ENCODE measurements around the gene AHNAK2. TPM values are rescaled to one million over a fixed set of nuclear protein-coding genes. Genes with fewer than 3 reads are reported as not detected.

Gene AHNAK2
- total and polyA plus RNA-seq, 2 donors (not counting 1 experiment from before 2014, with no cell fraction given) = not detected

DNA sequence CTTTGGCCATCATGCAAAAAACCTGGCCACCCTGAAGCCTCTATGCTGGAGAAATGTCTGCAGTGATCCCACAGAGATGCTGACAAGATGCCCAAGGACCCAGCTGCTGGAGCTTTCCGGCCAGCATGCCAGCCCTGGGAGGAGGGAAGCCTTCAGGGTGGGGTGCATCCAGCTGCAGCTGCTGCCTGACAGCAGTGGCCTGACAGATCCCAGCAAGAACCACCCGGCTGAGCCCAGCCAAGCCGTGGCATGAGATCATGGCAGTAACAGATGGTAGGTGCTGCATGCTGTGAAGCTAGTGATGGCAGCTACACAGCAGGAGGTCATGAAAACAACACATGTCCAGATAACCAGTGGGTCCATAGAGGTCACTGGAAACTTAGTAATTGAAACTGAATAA lies 21.2 kb upstream of the AHNAK2 start:
- DNase-seq = no peak
- no peak overlapping the region for H3K9ac ChIP-seq (ENCODE audit: low read length)
- no peak overlapping the region for H3K4me2 ChIP-seq (replicated peaks; ENCODE audit: low read depth, low read length, poor library complexity, severe bottlenecking)
- intact Hi-C loops (cut with micrococcal nuclease) = no loop called here
- TF ChIP-seq, protein P1, sequence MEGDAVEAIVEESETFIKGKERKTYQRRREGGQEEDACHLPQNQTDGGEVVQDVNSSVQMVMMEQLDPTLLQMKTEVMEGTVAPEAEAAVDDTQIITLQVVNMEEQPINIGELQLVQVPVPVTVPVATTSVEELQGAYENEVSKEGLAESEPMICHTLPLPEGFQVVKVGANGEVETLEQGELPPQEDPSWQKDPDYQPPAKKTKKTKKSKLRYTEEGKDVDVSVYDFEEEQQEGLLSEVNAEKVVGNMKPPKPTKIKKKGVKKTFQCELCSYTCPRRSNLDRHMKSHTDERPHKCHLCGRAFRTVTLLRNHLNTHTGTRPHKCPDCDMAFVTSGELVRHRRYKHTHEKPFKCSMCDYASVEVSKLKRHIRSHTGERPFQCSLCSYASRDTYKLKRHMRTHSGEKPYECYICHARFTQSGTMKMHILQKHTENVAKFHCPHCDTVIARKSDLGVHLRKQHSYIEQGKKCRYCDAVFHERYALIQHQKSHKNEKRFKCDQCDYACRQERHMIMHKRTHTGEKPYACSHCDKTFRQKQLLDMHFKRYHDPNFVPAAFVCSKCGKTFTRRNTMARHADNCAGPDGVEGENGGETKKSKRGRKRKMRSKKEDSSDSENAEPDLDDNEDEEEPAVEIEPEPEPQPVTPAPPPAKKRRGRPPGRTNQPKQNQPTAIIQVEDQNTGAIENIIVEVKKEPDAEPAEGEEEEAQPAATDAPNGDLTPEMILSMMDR (IDR thresholded peaks at IDR 0.05) = no peak
- no peak for TF ChIP-seq EZH2 (IDR thresholded peaks at IDR 0.05; ENCODE audit: borderline replicate concordance, insufficient read depth, low read depth, low read length, poor library complexity, severe bottlenecking)
- no peaks in the 10 kb centered on the region for H3K27me3 Mint-ChIP-seq
- no peak overlapping the region for H3K27ac Mint-ChIP-seq
- peaks cover 9% of the 10 kb centered on the region for H3K79me2 ChIP-seq (ENCODE audit: control insufficient read depth, insufficient read depth, low read length)
- no peak for ATAC-seq (ENCODE audit: low read depth)
- H3K9me3 ChIP-seq (ENCODE audit: control extremely low read depth in 1 of 3, control insufficient read depth in 2 of 3, insufficient read depth in 1 of 3, low read length in 2 of 3) = no peaks in the 10 kb centered on the region
- no peaks in the 10 kb centered on the region for H3K4me1 Mint-ChIP-seq
- POLR2A ChIA-PET = no interaction called here
- no peaks in the 10 kb centered on the region for H3K4me1 ChIP-seq (ENCODE audit: control insufficient read depth in 2 of 2, insufficient read depth in 2 of 2, low read length in 2 of 2)
- H3K27ac ChIP-seq (ENCODE audit: low read length in 2 of 2) = no peak overlapping the region
- no peak overlapping the region for H2AFZ ChIP-seq (ENCODE audit: insufficient read depth, low read depth, low read length, poor library complexity, severe bottlenecking)
- 95% methylated on average over 3 of the region's 3 CpGs for WGBS (ENCODE audit: insufficient coverage)
- no peaks in the 10 kb centered on the region for H3K9me3 Mint-ChIP-seq (ENCODE audit: insufficient read depth)
- no peaks in the 10 kb centered on the region for H4K20me1 ChIP-seq (ENCODE audit: control insufficient read depth, insufficient read depth, low read length, poor library complexity, severe bottlenecking)
- no peaks in the 10 kb centered on the region for H3K27me3 ChIP-seq (replicated peaks in 1 of 4; ENCODE audit: control extremely low read depth in 1 of 4, control insufficient read depth in 3 of 4, insufficient read depth in 4 of 4, low read length in 3 of 4)
- no peak overlapping the region for H3K4me3 Mint-ChIP-seq
- no peak overlapping the region for H3K4me3 ChIP-seq (ENCODE audit: control extremely low read depth in 1 of 5, extremely low read depth in 1 of 5, insufficient read depth in 1 of 5, low read depth in 2 of 5, low read length in 4 of 5)
- CTCF ChIA-PET = interaction anchor here (1.2 to 2.2 kb wide), 3 partner anchors 13 to 46 kb away, joined by 4 to 6 read pairs (median 5); no protein-coding TSS in a partner anchor
- H3K36me3 ChIP-seq (replicated peaks in 1 of 2; ENCODE audit: control extremely low read depth in 1 of 2, control insufficient read depth in 1 of 2, extremely low read depth in 1 of 2, insufficient read depth in 2 of 2, low read length in 1 of 2) = no peaks in the 10 kb centered on the region

DNA sequence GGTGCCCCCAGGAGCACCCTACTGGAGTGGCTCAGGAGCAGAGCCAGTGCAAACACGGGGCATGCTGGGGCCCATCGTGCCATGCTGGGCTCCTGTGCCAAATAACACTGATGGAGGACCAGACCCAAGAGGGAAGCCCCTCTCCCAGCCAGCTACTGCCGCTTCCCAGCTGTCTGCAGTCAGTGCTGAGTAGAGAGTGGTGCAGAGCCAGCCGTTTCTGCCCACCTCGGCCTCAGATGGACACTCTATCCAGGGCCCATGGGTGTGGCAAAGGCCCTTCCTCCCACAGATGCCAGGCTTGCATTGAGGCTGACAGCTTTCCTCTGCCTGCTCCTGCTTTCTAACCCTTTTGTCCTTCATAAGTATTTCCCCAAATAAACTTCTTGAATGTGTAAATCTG lies 20.6 kb upstream of the AHNAK2 start:
- Histone ChIP-seq H3K27ac (ENCODE audit: low read length in 2 of 2) (no peak overlapping the region), H4K20me1 (ENCODE audit: control insufficient read depth, insufficient read depth, low read length, poor library complexity, severe bottlenecking) (no peaks in the 10 kb centered on the region), H3K4me1 (ENCODE audit: control insufficient read depth in 2 of 2, insufficient read depth in 2 of 2, low read length in 2 of 2) (no peaks in the 10 kb centered on the region), H3K27me3 (replicated peaks in 1 of 4; ENCODE audit: control extremely low read depth in 1 of 4, control insufficient read depth in 3 of 4, insufficient read depth in 4 of 4, low read length in 3 of 4) (no peaks in the 10 kb centered on the region), H3K79me2 (ENCODE audit: control insufficient read depth, insufficient read depth, low read length) (peaks cover 9% of the 10 kb centered on the region), H3K4me3 (ENCODE audit: control extremely low read depth in 1 of 5, extremely low read depth in 1 of 5, insufficient read depth in 1 of 5, low read depth in 2 of 5, low read length in 4 of 5) (no peak overlapping the region), H3K4me2 (replicated peaks; ENCODE audit: low read depth, low read length, poor library complexity, severe bottlenecking) (no peak overlapping the region), H3K9ac (ENCODE audit: low read length) (no peak overlapping the region), H2AFZ (ENCODE audit: insufficient read depth, low read depth, low read length, poor library complexity, severe bottlenecking) (no peak overlapping the region), H3K36me3 (replicated peaks in 1 of 2; ENCODE audit: control extremely low read depth in 1 of 2, control insufficient read depth in 1 of 2, extremely low read depth in 1 of 2, insufficient read depth in 2 of 2, low read length in 1 of 2) (no peaks in the 10 kb centered on the region), H3K9me3 (ENCODE audit: control extremely low read depth in 1 of 3, control insufficient read depth in 2 of 3, insufficient read depth in 1 of 3, low read length in 2 of 3) (no peaks in the 10 kb centered on the region)
- Mint-ChIP-seq H3K4me1 (no peaks in the 10 kb centered on the region), H3K27me3 (no peaks in the 10 kb centered on the region), H3K9me3 (ENCODE audit: insufficient read depth) (no peaks in the 10 kb centered on the region), H3K27ac (no peak overlapping the region), H3K4me3 (no peak overlapping the region)
- intact Hi-C loops (cut with micrococcal nuclease) = no loop called here
- DNase-seq (no peak), ATAC-seq (ENCODE audit: low read depth) (no peak)
- ChIA-PET CTCF (interaction anchor here (1.2 to 2.2 kb wide), 3 partner anchors 14 to 47 kb away, joined by 4 to 6 read pairs (median 5); no protein-coding TSS in a partner anchor), POLR2A (no interaction called here)
- 99% methylated on average over 5 of the region's 5 CpGs for WGBS (ENCODE audit: insufficient coverage)
- TF ChIP-seq EZH2 (IDR thresholded peaks at IDR 0.05; ENCODE audit: borderline replicate concordance, insufficient read depth, low read depth, low read length, poor library complexity, severe bottlenecking) = no peak
- TF ChIP-seq, protein P1 (IDR thresholded peaks at IDR 0.05) = no peak
